MCF 10A (cell line): Measurements from ENCODE around the gene ITGA2. TPM values are rescaled to one million over a fixed set of nuclear protein-coding genes. Genes with fewer than 3 reads are reported as not detected.

Experiments used
- BruUV-seq: library from RNA; stranded (reverse); fragments of 400-500 nt; replicated peaks from 2 replicates; lab custom pipeline; 2021; lab: Mats Ljungman, UMichigan
- CTCF ChIA-PET: fragments of 300-600 bp; sonication (Branson Sonifier 250); formaldehyde crosslinking; extraction: SDS; loops from one replicate; lab custom pipeline; 2021; ENCODE audit warnings: antibody characterized with exemption, inconsistent platforms; lab: Yijun Ruan, JAX
- POLR2A ChIA-PET: fragments of 300-600, 350-650 bp; sonication (Branson Sonifier 250); formaldehyde crosslinking; extraction: SDS; loops from one replicate; lab custom pipeline; 2020; ENCODE audit warnings: antibody characterized with exemption, inconsistent platforms; lab: Yijun Ruan, JAX
- DNase-seq: peaks from one replicate; pipeline ENCODE4 v3.0.0-alpha.2; 2018; ENCODE audit not compliant: unreplicated experiment
- H3K27ac Mint-ChIP-seq: one replicate; pipeline ENCODE4 v1.8.0; 2022; ENCODE audit warnings: mild to moderate bottlenecking, low read depth, mixed read lengths; ENCODE audit not compliant: unreplicated experiment
- H3K27me3 Mint-ChIP-seq: one replicate; pipeline ENCODE4 v1.8.0; 2022; ENCODE audit warnings: mixed read lengths; ENCODE audit not compliant: insufficient read depth, unreplicated experiment
- H3K36me3 Mint-ChIP-seq: one replicate; pipeline ENCODE4 v1.8.0; 2022; ENCODE audit warnings: mild to moderate bottlenecking, moderate library complexity, mixed read lengths; ENCODE audit not compliant: insufficient read depth, unreplicated experiment
- H3K4me1 Mint-ChIP-seq: one replicate; pipeline ENCODE4 v1.8.0; 2022; ENCODE audit warnings: mixed read lengths; ENCODE audit not compliant: insufficient read depth, unreplicated experiment
- H3K4me3 Mint-ChIP-seq: one replicate; pipeline ENCODE4 v1.8.0; 2022; ENCODE audit warnings: mild to moderate bottlenecking, moderate library complexity, mixed read lengths; ENCODE audit not compliant: unreplicated experiment
- H3K9me3 Mint-ChIP-seq: one replicate; pipeline ENCODE4 v1.8.0; 2022; ENCODE audit warnings: mixed read lengths; ENCODE audit not compliant: unreplicated experiment
- intact Hi-C: fragments of 100-400 bp; cut with micrococcal nuclease; formaldehyde crosslinking; loops from 2 replicates; pipeline ENCODE4 v1.14.1; 2022
- total RNA-seq: library from RNA; stranded (reverse); gene quantifications from 2 replicates; pipeline ENCODE4 v1.2.3, GENCODE V29; 2022
- TF ChIP-seq, protein P1 (sequence below): fragments of 200-600 bp; IDR thresholded peaks from one replicate; pipeline ENCODE4 v1.8.0; 2022; ENCODE audit warnings: antibody characterized with exemption, mild to moderate bottlenecking; ENCODE audit not compliant: unreplicated experiment

The ITGA2 gene
- total RNA-seq, 1 experiment from 2014 or later = 16.8 TPM

DNA sequence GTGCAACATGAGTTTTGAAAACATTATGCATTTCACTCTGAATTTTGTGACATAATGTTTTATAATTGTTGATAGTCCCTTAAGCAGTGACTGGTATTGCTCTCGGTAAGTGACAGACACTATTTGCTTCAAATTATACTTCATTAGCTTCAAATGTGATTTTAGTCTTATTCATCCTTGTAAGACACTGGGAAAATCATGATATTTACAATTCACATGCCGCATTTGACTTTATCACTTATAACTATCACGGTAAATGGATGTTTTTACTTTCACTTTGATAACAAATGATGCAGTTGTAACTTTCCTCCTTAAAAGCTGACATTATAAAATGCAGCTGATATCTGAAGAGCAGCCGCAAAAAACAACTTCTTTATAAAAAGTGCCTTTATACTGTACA, 44.1 kb upstream of the ITGA2 start:
- no peaks in the 10 kb centered on the region for H3K36me3 Mint-ChIP-seq
- peaks cover 16% of the 10 kb centered on the region for H3K4me1 Mint-ChIP-seq
- ChIA-PET POLR2A (interaction anchor here (0.6 to 1.4 kb wide), 10 partner anchors 20 to 398 kb away, joined by 3 to 8 read pairs (median 3); partner anchors contain the start of genes ITGA2 and MOCS2), CTCF (interaction anchor here (0.6 to 9.6 kb wide), 8 partner anchors 43 to 252 kb away, joined by 3 to 248 read pairs (median 5); partner anchors contain the start of genes ITGA1, ITGA2 and PELO)
- peak overlapping the region; percentile 59 for H3K27ac Mint-ChIP-seq
- no TSS peak for BruUV-seq
- TF ChIP-seq, protein P1, sequence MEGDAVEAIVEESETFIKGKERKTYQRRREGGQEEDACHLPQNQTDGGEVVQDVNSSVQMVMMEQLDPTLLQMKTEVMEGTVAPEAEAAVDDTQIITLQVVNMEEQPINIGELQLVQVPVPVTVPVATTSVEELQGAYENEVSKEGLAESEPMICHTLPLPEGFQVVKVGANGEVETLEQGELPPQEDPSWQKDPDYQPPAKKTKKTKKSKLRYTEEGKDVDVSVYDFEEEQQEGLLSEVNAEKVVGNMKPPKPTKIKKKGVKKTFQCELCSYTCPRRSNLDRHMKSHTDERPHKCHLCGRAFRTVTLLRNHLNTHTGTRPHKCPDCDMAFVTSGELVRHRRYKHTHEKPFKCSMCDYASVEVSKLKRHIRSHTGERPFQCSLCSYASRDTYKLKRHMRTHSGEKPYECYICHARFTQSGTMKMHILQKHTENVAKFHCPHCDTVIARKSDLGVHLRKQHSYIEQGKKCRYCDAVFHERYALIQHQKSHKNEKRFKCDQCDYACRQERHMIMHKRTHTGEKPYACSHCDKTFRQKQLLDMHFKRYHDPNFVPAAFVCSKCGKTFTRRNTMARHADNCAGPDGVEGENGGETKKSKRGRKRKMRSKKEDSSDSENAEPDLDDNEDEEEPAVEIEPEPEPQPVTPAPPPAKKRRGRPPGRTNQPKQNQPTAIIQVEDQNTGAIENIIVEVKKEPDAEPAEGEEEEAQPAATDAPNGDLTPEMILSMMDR = no peak
- H3K27me3 Mint-ChIP-seq = no peaks in the 10 kb centered on the region
- peak overlapping the region; percentile 69 for H3K4me3 Mint-ChIP-seq
- intact Hi-C loops = no loop called here
- no peaks in the 10 kb centered on the region for H3K9me3 Mint-ChIP-seq
- no peak for DNase-seq

- TF ChIP-seq, protein P1 = no peak
- H3K27me3 Mint-ChIP-seq = no peaks in the 10 kb centered on the region
- no peak for DNase-seq
- ChIA-PET CTCF (interaction anchor here (0.9 to 9.6 kb wide), 13 partner anchors 17 to 1287 kb away, joined by 3 to 248 read pairs (median 20); partner anchors contain the start of genes ITGA1, ITGA2 and PELO), POLR2A (interaction anchor here (1.2 to 5.7 kb wide), 5 partner anchors 42 to 162 kb away, joined by 3 to 102 read pairs (median 17); partner anchors contain the start of genes ITGA2 and MOCS2)
- peaks cover 22% of the 10 kb centered on the region for H3K4me1 Mint-ChIP-seq
- intact Hi-C loops = no loop called here
- no peaks in the 10 kb centered on the region for H3K9me3 Mint-ChIP-seq
- no peak overlapping the region for H3K27ac Mint-ChIP-seq
- BruUV-seq = no TSS peak
- no peaks in the 10 kb centered on the region for H3K36me3 Mint-ChIP-seq
- H3K4me3 Mint-ChIP-seq = no peak overlapping the region
These were observed 41.9 kb upstream of the ITGA2 start for GRCh38 chr5:52947208-52947607.

DNA sequence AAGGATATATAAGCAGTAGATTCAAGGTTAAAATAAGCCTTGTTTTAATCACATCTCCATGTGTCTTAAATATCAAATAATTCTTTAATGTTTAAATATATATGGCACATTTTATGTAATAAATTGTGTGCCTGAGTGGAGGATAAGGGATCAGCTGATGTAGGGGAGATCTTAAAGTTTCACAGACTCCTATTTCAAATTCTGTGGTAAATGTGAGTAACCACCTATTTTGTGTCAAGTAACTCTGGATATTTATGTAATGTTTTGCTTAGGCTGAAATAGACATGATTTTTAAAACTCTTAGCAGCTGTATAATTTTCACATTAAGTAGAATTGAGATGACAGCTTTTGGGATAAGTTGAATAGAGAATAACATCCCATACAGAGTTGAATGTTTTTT, 41.3 kb upstream of the ITGA2 start:
- Mint-ChIP-seq H3K27ac (no peak overlapping the region), H3K36me3 (no peaks in the 10 kb centered on the region), H3K9me3 (no peaks in the 10 kb centered on the region), H3K4me1 (peaks cover 22% of the 10 kb centered on the region), H3K4me3 (no peak overlapping the region), H3K27me3 (no peaks in the 10 kb centered on the region)
- ChIA-PET CTCF (interaction anchor here (0.6 to 9.6 kb wide), 35 partner anchors 8 to 1287 kb away, joined by 3 to 248 read pairs (median 10); partner anchors contain the start of gene ITGA2), POLR2A (interaction anchor here (0.6 to 5.7 kb wide), 9 partner anchors 41 to 162 kb away, joined by 3 to 102 read pairs (median 8); partner anchors contain the start of genes ITGA2 and MOCS2)
- no TSS peak for BruUV-seq
- DNase-seq = no peak
- intact Hi-C loops = loop anchor here (1.0 kb wide), 2 partner anchors 42 to 148 kb away; no protein-coding TSS in a partner anchor
- TF ChIP-seq, protein P1 = no peak

- H3K4me1 Mint-ChIP-seq = peaks cover 22% of the 10 kb centered on the region
- H3K9me3 Mint-ChIP-seq = no peaks in the 10 kb centered on the region
- TF ChIP-seq, protein P1 = peak; percentile 87
- intact Hi-C loops = loop anchor here (1.0 kb wide), 2 partner anchors 42 to 148 kb away; no protein-coding TSS in a partner anchor
- BruUV-seq = no TSS peak
- DNase-seq = peak; percentile 88
- no peak overlapping the region for H3K4me3 Mint-ChIP-seq
- ChIA-PET CTCF (interaction anchor here (0.6 to 9.6 kb wide), 54 partner anchors 8 to 1286 kb away, joined by 3 to 248 read pairs (median 5); partner anchors contain the start of genes ITGA2 and MOCS2), POLR2A (interaction anchor here (0.6 to 5.7 kb wide), 13 partner anchors 13 to 161 kb away, joined by 3 to 102 read pairs (median 7); partner anchors contain the start of genes ITGA2 and MOCS2)
- no peaks in the 10 kb centered on the region for H3K27me3 Mint-ChIP-seq
- H3K36me3 Mint-ChIP-seq = no peaks in the 10 kb centered on the region
- no peak overlapping the region for H3K27ac Mint-ChIP-seq
These were observed 40.6 kb upstream of the ITGA2 start for GRCh38 chr5:52948418-52949076.
